HUES64 (cell line): ENCODE results near the gene NEMP2.

Experiments used
- H3K27ac ChIP-seq: 2 replicates; pipeline ENCODE4 v1.7.0; 2013; ENCODE audit warnings: low read depth, low read length, inconsistent platforms
- H3K27me3 ChIP-seq: 2 replicates; pipeline ENCODE4 v1.6.1; 2013; ENCODE audit warnings: mild to moderate bottlenecking, low read length; ENCODE audit not compliant: insufficient read depth
- H3K36me3 ChIP-seq: 2 replicates; pipeline ENCODE4 v1.6.1; 2013; ENCODE audit warnings: mild to moderate bottlenecking, low read length; ENCODE audit not compliant: insufficient read depth
- H3K4me1 ChIP-seq: 2 replicates; pipeline ENCODE4 v1.6.1; 2013; ENCODE audit warnings: mild to moderate bottlenecking, low read length, moderate library complexity; ENCODE audit not compliant: insufficient read depth
- H3K4me3 ChIP-seq: 2 replicates; pipeline ENCODE4 v1.5.1; 2013; ENCODE audit warnings: mild to moderate bottlenecking, low read length, moderate library complexity
- H3K9ac ChIP-seq: 2 replicates; pipeline ENCODE4 v1.6.1; 2013; ENCODE audit warnings: mild to moderate bottlenecking, low read depth, low read length
- H3K9me3 ChIP-seq: 2 replicates; pipeline ENCODE4 v1.6.1; 2013; ENCODE audit warnings: low read depth, low read length; ENCODE audit not compliant: insufficient read depth
- WGBS: fragments of 150-250, 120-280 bp; methylation state at CpG from one replicate; pipeline ENCODE4 v1.1.7; 2013; ENCODE audit warnings: missing lambda C conversion rate; 5-methylcytosine and 5-hydroxymethylcytosine counted together

Gene NEMP2

DNA sequence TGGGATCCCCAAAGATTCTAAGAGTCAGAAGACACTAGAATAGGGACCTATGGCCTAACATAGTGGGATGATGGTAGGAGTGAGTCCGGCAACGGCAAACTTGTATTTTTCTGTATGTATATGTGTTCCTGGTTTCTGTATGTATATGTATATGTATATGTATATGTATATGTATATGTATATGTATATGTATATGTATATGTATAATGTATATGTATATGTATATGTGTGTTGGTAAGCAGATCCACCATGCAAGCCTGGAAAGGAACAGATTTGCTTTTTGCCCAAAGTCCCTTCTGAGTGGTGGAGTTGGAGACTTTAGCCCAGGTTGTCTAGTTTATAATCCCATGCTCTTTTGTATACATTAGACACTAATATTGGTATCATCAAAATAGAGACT is 79.7 kb downstream of the NEMP2 start:
- Histone ChIP-seq H3K27me3 (no peaks in the 10 kb centered on the region), H3K27ac (no peak overlapping the region)
- WGBS, result 100% methylated on average over 2 of the region's 2 CpGs

More for the DNA sequence above, 79.7 kb downstream of the NEMP2 start:
- Histone ChIP-seq H3K9ac (no peak overlapping the region), H3K4me3 (no peak overlapping the region), H3K9me3 (no peaks in the 10 kb centered on the region), H3K36me3 (no peaks in the 10 kb centered on the region), H3K4me1 (no peaks in the 10 kb centered on the region)
